Natural killer cell (primary cell): ENCODE measurements around the gene MRPS6. TPM values are rescaled to one million over a fixed set of nuclear protein-coding genes. Genes with fewer than 3 reads are reported as not detected.

Experiments used
- ATAC-seq, 3 donors: fragments of 150-1000 bp in 2 of 3; fragments of 200-7000 bp in 1 of 3; cut with Tn5 transposase; 1 replicate in 1 of 3; 2 replicates in 2 of 3; pipeline ENCODE4 v1.10.0; 2021; ENCODE audit warnings: mild to moderate bottlenecking in 2 of 3, moderate library complexity in 2 of 3
- DNase-seq, 2 donors: peaks; one replicate each; pipeline versions ENCODE4 v3.0.0 to v3.0.0-alpha.2; 2013 to 2021; ENCODE audit warnings: mixed read lengths in 1 of 2
- H3K27ac ChIP-seq: one replicate; pipeline ENCODE4 v1.5.1; 2013; ENCODE audit warnings: mild to moderate bottlenecking, low read length
- H3K27me3 ChIP-seq: one replicate; pipeline ENCODE4 v1.6.1; 2013; ENCODE audit warnings: low read length; ENCODE audit not compliant: control insufficient read depth, insufficient read depth
- H3K36me3 ChIP-seq: one replicate; pipeline ENCODE4 v1.6.1; 2013; ENCODE audit warnings: low read length; ENCODE audit not compliant: control insufficient read depth, insufficient read depth
- H3K4me1 ChIP-seq: one replicate; pipeline ENCODE4 v1.6.1; 2013; ENCODE audit warnings: low read length; ENCODE audit not compliant: control insufficient read depth, insufficient read depth
- H3K4me3 ChIP-seq: one replicate; pipeline ENCODE4 v1.5.1; 2013; ENCODE audit warnings: low read length
- H3K9me3 ChIP-seq: one replicate; pipeline ENCODE4 v1.6.1; 2013; ENCODE audit warnings: low read length; ENCODE audit not compliant: control insufficient read depth, insufficient read depth
- H3K27ac Mint-ChIP-seq, 2 donors: one replicate each; pipeline ENCODE4 v1.8.0; 2022; ENCODE audit warnings: mild to moderate bottlenecking in 2 of 2, mixed read lengths in 2 of 2, moderate library complexity in 1 of 2
- H3K27me3 Mint-ChIP-seq, 2 donors: one replicate each; pipeline ENCODE4 v1.8.0; 2022; ENCODE audit warnings: low read depth in 2 of 2, mixed read lengths in 2 of 2
- H3K36me3 Mint-ChIP-seq: one replicate; pipeline ENCODE4 v1.8.0; 2022; ENCODE audit warnings: mixed read lengths
- H3K4me1 Mint-ChIP-seq, 2 donors: one replicate each; pipeline ENCODE4 v1.8.0; 2022; ENCODE audit warnings: mixed read lengths in 2 of 2
- H3K4me3 Mint-ChIP-seq: one replicate; pipeline ENCODE4 v1.8.0; 2022; ENCODE audit warnings: mild to moderate bottlenecking, moderate library complexity, mixed read lengths
- H3K9me3 Mint-ChIP-seq, 2 donors: one replicate each; pipeline ENCODE4 v1.8.0; 2022; ENCODE audit warnings: mixed read lengths in 2 of 2
- CTCF ChIP-seq: fragments of 200-600 bp; IDR thresholded peaks from one replicate; pipeline ENCODE4 v1.8.0; 2022; ENCODE audit warnings: antibody characterized with exemption
- WGBS: methylation state at CpG from one replicate; pipeline ENCODE4 v1.1.7; 2013; ENCODE audit warnings: missing lambda C conversion rate; ENCODE audit not compliant: insufficient coverage; 5-methylcytosine and 5-hydroxymethylcytosine counted together
- intact Hi-C: fragments of 100-400 bp; cut with micrococcal nuclease; formaldehyde crosslinking; loops from one replicate; pipeline ENCODE4 v1.14.2; 2022
- total RNA-seq, 4 donors: library from RNA; stranded (reverse); fragments of 120-200 nt in 1 of 4; gene quantifications; one replicate each; pipeline versions ENCODE4 v1.2.3 to v1.2.4, GENCODE V29; 2013 to 2022

Gene MRPS6
- total RNA-seq, 3 donors from 2014 or later (not counting 1 experiment from before 2014, with no cell fraction given): 42.7 to 54.5 (median 44.3) TPM

GRCh38 chr21:34148419-34148804, 75.0 kb downstream of the MRPS6 start:
- Mint-ChIP-seq H3K27me3 (no peaks in the 10 kb centered on the region), H3K27ac (no peak overlapping the region), H3K4me1 (peaks cover 27 to 45% of the 10 kb centered on the region in 2 donors), H3K36me3 (no peaks in the 10 kb centered on the region), H3K4me3 (no peak overlapping the region), H3K9me3 (no peaks in the 10 kb centered on the region)
- intact Hi-C loops: no loop called here
- no peak overlapping the region for H3K4me3 ChIP-seq
- ATAC-seq: no peak
- no peak for DNase-seq
- no peak overlapping the region for H3K27ac ChIP-seq
- no peaks in the 10 kb centered on the region for H3K27me3 ChIP-seq
- H3K9me3 ChIP-seq: peaks cover 2% of the 10 kb centered on the region
- H3K36me3 ChIP-seq: peaks cover 4% of the 10 kb centered on the region
- WGBS: 89% methylated on average over 3 of the region's 3 CpGs
- no peak for TF ChIP-seq CTCF
- H3K4me1 ChIP-seq: no peaks in the 10 kb centered on the region

GRCh38 chr21:34148826-34149558, 75.6 kb downstream of the MRPS6 start:
- Histone ChIP-seq H3K9me3 (peaks cover 2% of the 10 kb centered on the region), H3K4me3 (no peak overlapping the region), H3K4me1 (no peaks in the 10 kb centered on the region), H3K36me3 (no peaks in the 10 kb centered on the region), H3K27ac (no peak overlapping the region), H3K27me3 (no peaks in the 10 kb centered on the region)
- H3K4me1 Mint-ChIP-seq: peaks cover 30 to 47% of the 10 kb centered on the region in 2 donors
- no peak for DNase-seq
- intact Hi-C loops: no loop called here
- H3K36me3 Mint-ChIP-seq: no peaks in the 10 kb centered on the region
- TF ChIP-seq CTCF: no peak
- no peaks in the 10 kb centered on the region for H3K27me3 Mint-ChIP-seq
- H3K9me3 Mint-ChIP-seq: no peaks in the 10 kb centered on the region
- no peak overlapping the region for H3K4me3 Mint-ChIP-seq
- ATAC-seq: no peak
- WGBS: 98% methylated on average over 7 of the region's 7 CpGs
- no peak overlapping the region for H3K27ac Mint-ChIP-seq

DNA sequence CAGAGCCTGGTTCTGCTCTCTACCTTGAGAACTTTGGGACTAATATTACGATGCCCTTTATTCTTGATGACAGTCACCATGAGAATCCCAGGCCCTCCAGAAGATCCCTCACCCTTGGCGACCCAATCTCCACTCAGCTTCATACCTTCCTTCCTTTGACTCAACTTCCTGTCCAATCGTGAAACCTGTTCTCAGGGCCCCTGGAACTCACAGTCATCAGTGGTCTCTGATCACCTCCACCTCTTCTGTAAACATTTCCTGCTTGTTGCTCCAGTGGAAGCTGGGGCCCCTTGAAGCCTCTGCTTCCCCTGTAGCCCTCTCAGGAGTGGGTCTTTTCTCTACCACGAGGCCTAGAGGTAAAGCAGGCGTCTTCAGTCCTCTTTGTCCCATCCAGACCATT, 79.1 kb downstream of the MRPS6 start:
- H3K4me3 ChIP-seq: no peak overlapping the region
- WGBS: 82% methylated on average over 5 of the region's 5 CpGs

More for the DNA sequence above, 79.1 kb downstream of the MRPS6 start:
- intact Hi-C loops: no loop called here
- no peak for TF ChIP-seq CTCF
- H3K4me3 Mint-ChIP-seq: no peak overlapping the region
- Histone ChIP-seq H3K27ac (no peak overlapping the region), H3K9me3 (no peaks in the 10 kb centered on the region), H3K4me1 (no peaks in the 10 kb centered on the region), H3K36me3 (no peaks in the 10 kb centered on the region), H3K27me3 (no peaks in the 10 kb centered on the region)
- no peak for DNase-seq
- H3K27ac Mint-ChIP-seq: no peak overlapping the region
- ATAC-seq: no peak
- H3K36me3 Mint-ChIP-seq: no peaks in the 10 kb centered on the region
- H3K4me1 Mint-ChIP-seq: peaks cover 31 to 32% of the 10 kb centered on the region in 2 donors
- H3K27me3 Mint-ChIP-seq: no peaks in the 10 kb centered on the region
- H3K9me3 Mint-ChIP-seq: no peaks in the 10 kb centered on the region
